SU-DHL-6 (cell line): Measurements from ENCODE around the gene SPOCK1.

Experiments used
- H2AFZ ChIP-seq: fragments of 200-600 bp; sonication (generic); 2 replicates; pipeline ENCODE4 v1.6.1; 2014; ENCODE audit warnings: low read depth, mild to moderate bottlenecking, moderate library complexity, mixed read lengths, antibody characterized with exemption, low read length; ENCODE audit not compliant: severe bottlenecking
- H3F3A ChIP-seq: fragments of 200-600 bp; shearing (Covaris generic); 2 replicates; pipeline ENCODE4 v1.6.0; 2016; ENCODE audit warnings: antibody characterized with exemption, mild to moderate bottlenecking; ENCODE audit not compliant: insufficient read depth
- H3K27ac ChIP-seq: fragments of 200-600 bp; sonication (generic); 2 replicates; pipeline ENCODE4 v1.5.1; 2016; ENCODE audit warnings: low read depth, mild to moderate bottlenecking, low read length, moderate library complexity, mixed read lengths
- H3K27me3 ChIP-seq: fragments of 200-600 bp; sonication (generic), shearing (Covaris generic); 2 replicates; pipeline ENCODE4 v1.6.0; 2014; ENCODE audit warnings: mild to moderate bottlenecking, low read length
- H3K36me3 ChIP-seq: fragments of 200-600 bp; sonication (generic); 2 replicates; pipeline ENCODE4 v1.6.1; 2014; ENCODE audit warnings: mild to moderate bottlenecking, low read length, mixed read lengths
- H3K4me2 ChIP-seq: fragments of 300-600, 200-600 bp; shearing (Covaris generic), sonication (generic); 2 replicates; pipeline ENCODE4 v1.6.0; 2014; ENCODE audit warnings: low read length, low read depth, mild to moderate bottlenecking; ENCODE audit not compliant: poor library complexity, severe bottlenecking
- H3K4me3 ChIP-seq: fragments of 200-600 bp; sonication (generic); 2 replicates; pipeline ENCODE4 v1.5.1; 2014; ENCODE audit warnings: antibody characterized with exemption, low read length, mild to moderate bottlenecking, mixed read lengths; ENCODE audit not compliant: insufficient read depth, poor library complexity, severe bottlenecking
- H3K79me2 ChIP-seq: fragments of 200-600 bp; sonication (generic); 2 replicates; pipeline ENCODE4 v1.6.1; 2014; ENCODE audit warnings: mild to moderate bottlenecking, low read length, moderate library complexity; ENCODE audit not compliant: insufficient read depth
- H3K9ac ChIP-seq: fragments of 200-600 bp; sonication (generic); 2 replicates; pipeline ENCODE4 v1.7.0; 2014; ENCODE audit warnings: mild to moderate bottlenecking, low read length
- H3K9me2 ChIP-seq: fragments of 200-600 bp; sonication (generic); replicated peaks from 2 replicates; pipeline ENCODE4 v1.6.1; 2014; ENCODE audit warnings: low read length; ENCODE audit not compliant: insufficient read depth
- H3K9me3 ChIP-seq: fragments of 200-600 bp; sonication (generic); 2 replicates; pipeline ENCODE4 v1.6.1; 2014; ENCODE audit warnings: low read length, mixed read lengths; ENCODE audit not compliant: insufficient read depth
- H4K20me1 ChIP-seq: fragments of 200-600 bp; sonication (generic); 2 replicates; pipeline ENCODE4 v1.6.1; 2014; ENCODE audit warnings: low read depth, mild to moderate bottlenecking, antibody characterized with exemption, low read length, moderate library complexity, mixed read lengths
- EZH2phosphoT487 ChIP-seq: fragments of 200-600 bp; sonication (generic), shearing (Covaris generic); conservative IDR thresholded peaks from 2 replicates; pipeline ENCODE4 v1.6.1; 2018; ENCODE audit warnings: mild to moderate bottlenecking, antibody characterized with exemption, low read length, moderate library complexity, mixed read lengths
- TF ChIP-seq, protein P1 (sequence below): fragments of 200-600 bp; sonication (generic); IDR thresholded peaks from one replicate; pipeline ENCODE4 v1.5.1; 2017; ENCODE audit warnings: antibody characterized with exemption, mild to moderate bottlenecking, low read length, moderate library complexity; ENCODE audit not compliant: insufficient read depth, poor library complexity, severe bottlenecking

The SPOCK1 gene

GRCh38 chr5:137097203-137097602 is 401.9 kb downstream of the SPOCK1 start:
- TF ChIP-seq EZH2phosphoT487 = no peak
- TF ChIP-seq, protein P1, sequence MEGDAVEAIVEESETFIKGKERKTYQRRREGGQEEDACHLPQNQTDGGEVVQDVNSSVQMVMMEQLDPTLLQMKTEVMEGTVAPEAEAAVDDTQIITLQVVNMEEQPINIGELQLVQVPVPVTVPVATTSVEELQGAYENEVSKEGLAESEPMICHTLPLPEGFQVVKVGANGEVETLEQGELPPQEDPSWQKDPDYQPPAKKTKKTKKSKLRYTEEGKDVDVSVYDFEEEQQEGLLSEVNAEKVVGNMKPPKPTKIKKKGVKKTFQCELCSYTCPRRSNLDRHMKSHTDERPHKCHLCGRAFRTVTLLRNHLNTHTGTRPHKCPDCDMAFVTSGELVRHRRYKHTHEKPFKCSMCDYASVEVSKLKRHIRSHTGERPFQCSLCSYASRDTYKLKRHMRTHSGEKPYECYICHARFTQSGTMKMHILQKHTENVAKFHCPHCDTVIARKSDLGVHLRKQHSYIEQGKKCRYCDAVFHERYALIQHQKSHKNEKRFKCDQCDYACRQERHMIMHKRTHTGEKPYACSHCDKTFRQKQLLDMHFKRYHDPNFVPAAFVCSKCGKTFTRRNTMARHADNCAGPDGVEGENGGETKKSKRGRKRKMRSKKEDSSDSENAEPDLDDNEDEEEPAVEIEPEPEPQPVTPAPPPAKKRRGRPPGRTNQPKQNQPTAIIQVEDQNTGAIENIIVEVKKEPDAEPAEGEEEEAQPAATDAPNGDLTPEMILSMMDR = no peak
- H3K9me2 ChIP-seq = no peaks in the 10 kb centered on the region
- H3K27ac ChIP-seq = no peak overlapping the region
- no peaks in the 10 kb centered on the region for H3K79me2 ChIP-seq
- no peak overlapping the region for H3K4me2 ChIP-seq
- H3K4me3 ChIP-seq = no peak overlapping the region
- no peaks in the 10 kb centered on the region for H3K36me3 ChIP-seq
- no peaks in the 10 kb centered on the region for H3K27me3 ChIP-seq
- no peak overlapping the region for H3K9ac ChIP-seq
- no peaks in the 10 kb centered on the region for H3K9me3 ChIP-seq
- no peak overlapping the region for H2AFZ ChIP-seq
- no peaks in the 10 kb centered on the region for H3F3A ChIP-seq
- H4K20me1 ChIP-seq = no peaks in the 10 kb centered on the region

DNA sequence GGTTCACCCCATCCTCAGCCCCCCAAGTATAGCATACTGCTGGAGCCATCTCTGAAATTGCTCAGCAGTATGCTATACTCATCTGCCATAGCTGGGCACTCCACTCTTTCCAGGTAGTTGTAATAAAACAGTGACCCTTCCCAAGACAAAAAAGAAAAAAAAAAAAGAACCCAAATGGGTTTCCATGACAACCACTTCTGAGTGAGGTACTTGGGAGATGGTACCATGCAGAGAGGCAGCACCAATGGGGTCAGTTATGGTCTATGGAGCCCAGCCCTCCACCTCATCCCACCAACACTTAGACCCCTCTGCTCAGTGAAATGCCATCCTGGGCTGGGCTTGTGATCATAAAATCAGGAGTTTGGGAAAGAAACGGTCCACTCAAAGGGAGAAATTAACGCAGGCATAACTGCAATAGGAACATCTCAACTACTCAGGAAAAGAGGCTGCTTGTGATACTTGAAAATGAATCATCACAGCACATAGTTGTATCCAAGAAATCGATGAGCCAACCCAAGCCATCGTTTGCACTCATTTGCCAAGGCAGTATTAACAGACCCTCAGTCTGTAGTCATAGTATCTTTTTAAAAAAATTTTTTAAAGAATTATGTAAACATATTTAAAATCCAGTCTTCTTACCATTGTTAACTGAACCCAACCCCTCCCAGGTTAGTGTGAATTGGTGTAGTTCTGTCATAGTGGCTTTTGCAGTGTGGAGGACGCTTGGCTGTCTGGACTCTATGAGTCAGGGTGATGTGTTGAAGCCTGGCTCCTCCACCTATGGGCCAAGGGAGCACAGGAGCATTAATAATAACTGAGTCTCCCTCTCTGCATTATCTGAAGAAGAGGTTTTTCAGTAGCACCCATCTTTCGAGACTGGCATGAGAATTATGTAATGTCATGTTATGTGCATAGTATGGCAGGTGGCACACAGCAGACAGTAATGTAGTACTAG is 402.7 kb downstream of the SPOCK1 start:
- Histone ChIP-seq H3K9ac (no peak overlapping the region), H3K79me2 (no peaks in the 10 kb centered on the region), H3K27me3 (no peaks in the 10 kb centered on the region), H3K4me2 (no peak overlapping the region), H3K9me3 (no peaks in the 10 kb centered on the region), H3K9me2 (no peaks in the 10 kb centered on the region), H4K20me1 (no peaks in the 10 kb centered on the region), H3K27ac (no peak overlapping the region), H3K36me3 (no peaks in the 10 kb centered on the region), H2AFZ (no peak overlapping the region), H3K4me3 (no peak overlapping the region), H3F3A (no peaks in the 10 kb centered on the region)
- TF ChIP-seq, protein P1 = no peak
- TF ChIP-seq EZH2phosphoT487 = no peak

GRCh38 chr5:137095597-137095996 is 403.5 kb downstream of the SPOCK1 start:
- no peaks in the 10 kb centered on the region for H4K20me1 ChIP-seq
- no peaks in the 10 kb centered on the region for H3F3A ChIP-seq
- no peaks in the 10 kb centered on the region for H3K27me3 ChIP-seq
- no peaks in the 10 kb centered on the region for H3K79me2 ChIP-seq
- no peak overlapping the region for H3K4me2 ChIP-seq
- TF ChIP-seq, protein P1 = no peak
- no peak for TF ChIP-seq EZH2phosphoT487
- no peaks in the 10 kb centered on the region for H3K9me2 ChIP-seq
- H3K27ac ChIP-seq = no peak overlapping the region
- no peaks in the 10 kb centered on the region for H3K36me3 ChIP-seq
- no peak overlapping the region for H2AFZ ChIP-seq
- H3K9ac ChIP-seq = no peak overlapping the region
- no peaks in the 10 kb centered on the region for H3K9me3 ChIP-seq
- H3K4me3 ChIP-seq = no peak overlapping the region
